Measurements from ENCODE around the gene LAMC2.

Gene LAMC2

DNA sequence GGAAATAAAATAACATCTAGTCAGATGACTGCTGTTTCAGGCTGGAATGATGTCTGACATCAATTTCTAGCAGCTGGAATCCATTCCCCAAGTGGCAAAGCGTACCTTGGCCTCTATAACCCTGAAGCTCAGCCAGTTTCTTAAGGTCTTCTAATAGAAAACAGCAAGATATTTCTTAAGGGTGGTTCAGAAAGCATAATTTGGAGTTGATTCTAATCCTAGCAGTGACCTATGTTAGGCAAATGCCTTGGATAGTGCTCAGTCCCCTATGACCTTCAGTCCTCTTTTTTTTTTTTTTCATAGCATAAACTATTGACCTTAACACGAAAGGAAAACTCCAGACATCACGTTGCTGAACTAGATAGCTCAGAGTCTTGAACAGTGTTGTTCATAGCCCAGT, 56.5 kb downstream of the LAMC2 start:
- no peak overlapping the region for H3K4me3 ChIP-seq (ENCODE audit: low read depth, low read length)
- H3K4me1 ChIP-seq (ENCODE audit: control insufficient read depth, insufficient read depth, low read length): no peaks in the 10 kb centered on the region
- H3K27me3 ChIP-seq (ENCODE audit: control insufficient read depth, insufficient read depth, low read length): no peaks in the 10 kb centered on the region
- H3K9ac ChIP-seq (ENCODE audit: low read depth, low read length): no peak overlapping the region
- no peaks in the 10 kb centered on the region for H3K9me3 ChIP-seq (ENCODE audit: control insufficient read depth, insufficient read depth, low read length)
- H3K36me3 ChIP-seq (ENCODE audit: control insufficient read depth, insufficient read depth, low read length): peaks cover 3% of the 10 kb centered on the region

DNA sequence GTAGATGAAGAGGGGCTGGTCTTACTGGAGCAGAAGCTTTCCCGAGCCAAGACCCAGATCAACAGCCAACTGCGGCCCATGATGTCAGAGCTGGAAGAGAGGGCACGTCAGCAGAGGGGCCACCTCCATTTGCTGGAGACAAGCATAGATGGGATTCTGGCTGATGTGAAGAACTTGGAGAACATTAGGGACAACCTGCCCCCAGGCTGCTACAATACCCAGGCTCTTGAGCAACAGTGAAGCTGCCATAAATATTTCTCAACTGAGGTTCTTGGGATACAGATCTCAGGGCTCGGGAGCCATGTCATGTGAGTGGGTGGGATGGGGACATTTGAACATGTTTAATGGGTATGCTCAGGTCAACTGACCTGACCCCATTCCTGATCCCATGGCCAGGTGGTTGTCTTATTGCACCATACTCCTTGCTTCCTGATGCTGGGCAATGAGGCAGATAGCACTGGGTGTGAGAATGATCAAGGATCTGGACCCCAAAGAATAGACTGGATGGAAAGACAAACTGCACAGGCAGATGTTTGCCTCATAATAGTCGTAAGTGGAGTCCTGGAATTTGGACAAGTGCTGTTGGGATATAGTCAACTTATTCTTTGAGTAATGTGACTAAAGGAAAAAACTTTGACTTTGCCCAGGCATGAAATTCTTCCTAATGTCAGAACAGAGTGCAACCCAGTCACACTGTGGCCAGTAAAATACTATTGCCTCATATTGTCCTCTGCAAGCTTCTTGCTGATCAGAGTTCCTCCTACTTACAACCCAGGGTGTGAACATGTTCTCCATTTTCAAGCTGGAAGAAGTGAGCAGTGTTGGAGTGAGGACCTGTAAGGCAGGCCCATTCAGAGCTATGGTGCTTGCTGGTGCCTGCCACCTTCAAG, 57.3 kb downstream of the LAMC2 start:
- Histone ChIP-seq H3K4me3 (ENCODE audit: low read depth, low read length) (no peak overlapping the region), H3K27me3 (ENCODE audit: control insufficient read depth, insufficient read depth, low read length) (no peaks in the 10 kb centered on the region), H3K9me3 (ENCODE audit: control insufficient read depth, insufficient read depth, low read length) (no peaks in the 10 kb centered on the region), H3K36me3 (ENCODE audit: control insufficient read depth, insufficient read depth, low read length) (peaks cover 3% of the 10 kb centered on the region), H3K4me1 (ENCODE audit: control insufficient read depth, insufficient read depth, low read length) (no peaks in the 10 kb centered on the region), H3K9ac (ENCODE audit: low read depth, low read length) (no peak overlapping the region)

DNA sequence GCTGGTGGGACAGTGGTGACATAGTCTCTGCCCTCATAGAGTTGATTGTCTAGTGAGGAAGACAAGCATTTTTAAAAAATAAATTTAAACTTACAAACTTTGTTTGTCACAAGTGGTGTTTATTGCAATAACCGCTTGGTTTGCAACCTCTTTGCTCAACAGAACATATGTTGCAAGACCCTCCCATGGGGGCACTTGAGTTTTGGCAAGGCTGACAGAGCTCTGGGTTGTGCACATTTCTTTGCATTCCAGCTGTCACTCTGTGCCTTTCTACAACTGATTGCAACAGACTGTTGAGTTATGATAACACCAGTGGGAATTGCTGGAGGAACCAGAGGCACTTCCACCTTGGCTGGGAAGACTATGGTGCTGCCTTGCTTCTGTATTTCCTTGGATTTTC, 58.4 kb downstream of the LAMC2 start:
- H3K9ac ChIP-seq (ENCODE audit: low read depth, low read length): no peak overlapping the region
- peaks cover 3% of the 10 kb centered on the region for H3K36me3 ChIP-seq (ENCODE audit: control insufficient read depth, insufficient read depth, low read length)
- no peaks in the 10 kb centered on the region for H3K4me1 ChIP-seq (ENCODE audit: control insufficient read depth, insufficient read depth, low read length)
- H3K27me3 ChIP-seq (ENCODE audit: control insufficient read depth, insufficient read depth, low read length): no peaks in the 10 kb centered on the region
- no peak overlapping the region for H3K4me3 ChIP-seq (ENCODE audit: low read depth, low read length)
- no peaks in the 10 kb centered on the region for H3K9me3 ChIP-seq (ENCODE audit: control insufficient read depth, insufficient read depth, low read length)

DNA sequence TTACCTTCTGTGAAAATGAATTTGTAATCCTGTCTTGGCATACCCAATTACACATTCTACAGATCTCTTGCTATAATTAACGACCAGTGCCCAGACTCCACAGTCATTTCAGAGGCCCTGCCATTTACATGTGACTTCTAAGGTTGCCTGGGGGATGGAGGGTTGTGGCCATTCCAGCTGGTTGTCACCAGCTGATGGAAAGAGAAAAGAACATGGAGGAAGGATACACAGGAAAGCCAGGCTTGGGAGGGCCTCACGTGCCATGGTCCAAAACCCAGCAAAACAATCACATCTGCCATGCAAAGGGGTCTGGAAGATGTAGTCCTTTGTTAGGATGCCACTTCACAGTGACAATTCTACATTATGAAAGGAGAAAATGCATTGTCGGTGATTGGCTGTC, 59.3 kb downstream of the LAMC2 start:
- Histone ChIP-seq H3K4me1 (ENCODE audit: control insufficient read depth, insufficient read depth, low read length) (no peaks in the 10 kb centered on the region), H3K9ac (ENCODE audit: low read depth, low read length) (no peak overlapping the region), H3K27me3 (ENCODE audit: control insufficient read depth, insufficient read depth, low read length) (no peaks in the 10 kb centered on the region), H3K36me3 (ENCODE audit: control insufficient read depth, insufficient read depth, low read length) (no peaks in the 10 kb centered on the region), H3K9me3 (ENCODE audit: control insufficient read depth, insufficient read depth, low read length) (no peaks in the 10 kb centered on the region), H3K4me3 (ENCODE audit: low read depth, low read length) (no peak overlapping the region)

DNA sequence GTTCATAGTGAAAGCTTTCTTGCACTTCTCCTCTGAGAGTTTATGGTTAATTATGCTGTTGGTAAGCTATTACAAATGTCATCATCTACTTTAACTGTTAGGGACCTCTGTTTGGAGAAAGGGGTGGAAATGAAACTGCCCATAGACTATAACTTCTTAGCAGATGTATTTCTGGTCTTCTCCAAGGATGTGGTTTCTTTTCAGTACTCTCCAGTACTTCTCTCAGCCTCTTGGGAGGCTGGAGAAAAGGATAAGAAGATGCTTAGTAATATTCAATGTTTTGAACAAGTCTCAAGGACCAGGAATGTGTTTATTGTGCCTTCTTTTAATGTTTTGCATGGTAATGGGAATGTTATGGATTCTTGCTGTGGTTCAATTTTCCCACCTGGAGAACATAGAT, 60.4 kb downstream of the LAMC2 start:
- Histone ChIP-seq H3K9ac (ENCODE audit: low read depth, low read length) (no peak overlapping the region), H3K4me3 (ENCODE audit: low read depth, low read length) (no peak overlapping the region), H3K36me3 (ENCODE audit: control insufficient read depth, insufficient read depth, low read length) (no peaks in the 10 kb centered on the region), H3K9me3 (ENCODE audit: control insufficient read depth, insufficient read depth, low read length) (no peaks in the 10 kb centered on the region), H3K27me3 (ENCODE audit: control insufficient read depth, insufficient read depth, low read length) (no peaks in the 10 kb centered on the region), H3K4me1 (ENCODE audit: control insufficient read depth, insufficient read depth, low read length) (no peaks in the 10 kb centered on the region)

DNA sequence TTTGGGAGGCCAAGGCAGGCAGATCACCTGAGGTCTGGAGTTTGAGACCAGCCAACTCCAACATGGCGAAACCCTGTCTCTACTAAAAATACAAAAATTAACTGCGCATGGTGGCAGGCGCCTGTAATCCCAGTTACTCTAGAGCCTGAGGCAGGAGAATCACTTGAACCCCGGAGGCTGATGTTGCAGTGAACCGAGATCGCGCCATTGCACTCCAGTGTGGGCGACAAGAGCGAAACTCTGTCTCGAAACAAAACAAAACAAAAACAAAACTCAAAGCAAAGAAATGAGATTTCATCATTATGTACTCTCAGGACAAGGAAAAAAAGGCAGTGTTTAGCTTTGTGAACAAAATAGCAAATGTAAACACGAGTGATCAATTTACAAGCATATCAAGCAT, 61.0 kb downstream of the LAMC2 start:
- H3K4me1 ChIP-seq (ENCODE audit: control insufficient read depth, insufficient read depth, low read length): no peaks in the 10 kb centered on the region
- no peaks in the 10 kb centered on the region for H3K36me3 ChIP-seq (ENCODE audit: control insufficient read depth, insufficient read depth, low read length)
- no peak overlapping the region for H3K4me3 ChIP-seq (ENCODE audit: low read depth, low read length)
- no peaks in the 10 kb centered on the region for H3K9me3 ChIP-seq (ENCODE audit: control insufficient read depth, insufficient read depth, low read length)
- no peaks in the 10 kb centered on the region for H3K27me3 ChIP-seq (ENCODE audit: control insufficient read depth, insufficient read depth, low read length)
- no peak overlapping the region for H3K9ac ChIP-seq (ENCODE audit: low read depth, low read length)

GRCh38 chr1:183247484-183247883, 61.4 kb downstream of the LAMC2 start:
- Histone ChIP-seq H3K4me1 (ENCODE audit: control insufficient read depth, insufficient read depth, low read length) (no peaks in the 10 kb centered on the region), H3K36me3 (ENCODE audit: control insufficient read depth, insufficient read depth, low read length) (no peaks in the 10 kb centered on the region), H3K27me3 (ENCODE audit: control insufficient read depth, insufficient read depth, low read length) (no peaks in the 10 kb centered on the region), H3K4me3 (ENCODE audit: low read depth, low read length) (no peak overlapping the region), H3K9ac (ENCODE audit: low read depth, low read length) (no peak overlapping the region), H3K9me3 (ENCODE audit: control insufficient read depth, insufficient read depth, low read length) (no peaks in the 10 kb centered on the region)

DNA sequence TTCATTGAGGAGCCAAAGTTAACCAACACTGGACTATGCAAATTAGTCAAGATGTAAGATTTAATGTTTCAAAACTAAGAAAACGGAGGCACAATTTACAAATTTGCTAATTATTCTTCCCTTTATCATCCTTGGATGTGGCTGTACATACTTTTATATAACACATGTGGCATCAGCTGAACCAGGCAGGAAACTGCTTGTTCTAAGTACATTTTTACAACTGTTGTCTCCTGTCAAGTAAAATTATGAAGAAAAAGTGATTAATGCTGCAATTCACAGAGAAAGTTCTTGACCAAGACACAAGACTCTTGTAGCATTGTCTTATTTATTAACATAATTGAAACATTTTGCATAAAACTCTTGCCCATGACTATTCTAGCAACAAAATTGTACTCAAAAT, 61.9 kb downstream of the LAMC2 start:
- H3K27me3 ChIP-seq (ENCODE audit: control insufficient read depth, insufficient read depth, low read length): no peaks in the 10 kb centered on the region
- no peaks in the 10 kb centered on the region for H3K4me1 ChIP-seq (ENCODE audit: control insufficient read depth, insufficient read depth, low read length)
- H3K9me3 ChIP-seq (ENCODE audit: control insufficient read depth, insufficient read depth, low read length): no peaks in the 10 kb centered on the region
- no peak overlapping the region for H3K4me3 ChIP-seq (ENCODE audit: low read depth, low read length)
- H3K9ac ChIP-seq (ENCODE audit: low read depth, low read length): no peak overlapping the region
- H3K36me3 ChIP-seq (ENCODE audit: control insufficient read depth, insufficient read depth, low read length): no peaks in the 10 kb centered on the region

GRCh38 chr1:183248989-183249691, 63.1 kb downstream of the LAMC2 start:
- Histone ChIP-seq H3K36me3 (ENCODE audit: control insufficient read depth, insufficient read depth, low read length) (no peaks in the 10 kb centered on the region), H3K27me3 (ENCODE audit: control insufficient read depth, insufficient read depth, low read length) (no peaks in the 10 kb centered on the region), H3K9ac (ENCODE audit: low read depth, low read length) (no peak overlapping the region), H3K4me3 (ENCODE audit: low read depth, low read length) (no peak overlapping the region), H3K9me3 (ENCODE audit: control insufficient read depth, insufficient read depth, low read length) (no peaks in the 10 kb centered on the region), H3K4me1 (ENCODE audit: control insufficient read depth, insufficient read depth, low read length) (no peaks in the 10 kb centered on the region)

DNA sequence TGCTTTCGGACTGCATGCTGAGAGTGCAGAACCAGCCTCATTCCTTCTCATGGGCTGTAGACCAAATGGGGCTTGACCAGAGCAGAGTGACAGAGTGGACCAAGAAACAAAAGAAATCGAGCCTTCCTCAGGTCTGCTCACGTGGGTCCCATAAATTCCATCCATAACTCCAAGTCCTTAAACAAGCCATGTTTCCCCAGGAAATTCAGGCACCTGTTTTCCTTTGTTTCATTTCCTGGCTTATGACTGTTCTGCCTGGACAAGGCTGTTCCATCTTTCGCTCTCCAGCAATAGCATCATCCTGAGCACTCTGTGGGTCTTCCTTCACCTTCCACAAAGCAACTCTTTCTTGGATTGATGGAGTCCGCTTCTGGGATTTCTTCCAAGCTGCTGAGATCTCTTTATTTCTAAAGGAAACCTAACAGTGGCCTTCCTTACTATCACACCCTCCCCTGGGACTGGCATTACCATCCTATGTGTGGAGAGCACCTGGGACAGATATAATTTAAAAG, 63.9 kb downstream of the LAMC2 start:
- no peaks in the 10 kb centered on the region for H3K4me1 ChIP-seq (ENCODE audit: control insufficient read depth, insufficient read depth, low read length)
- no peak overlapping the region for H3K9ac ChIP-seq (ENCODE audit: low read depth, low read length)
- no peaks in the 10 kb centered on the region for H3K36me3 ChIP-seq (ENCODE audit: control insufficient read depth, insufficient read depth, low read length)
- H3K4me3 ChIP-seq (ENCODE audit: low read depth, low read length): no peak overlapping the region
- no peaks in the 10 kb centered on the region for H3K27me3 ChIP-seq (ENCODE audit: control insufficient read depth, insufficient read depth, low read length)
- no peaks in the 10 kb centered on the region for H3K9me3 ChIP-seq (ENCODE audit: control insufficient read depth, insufficient read depth, low read length)

- Histone ChIP-seq H3K27me3 (ENCODE audit: control insufficient read depth, insufficient read depth, low read length) (no peaks in the 10 kb centered on the region), H3K4me1 (ENCODE audit: control insufficient read depth, insufficient read depth, low read length) (no peaks in the 10 kb centered on the region), H3K4me3 (ENCODE audit: low read depth, low read length) (no peak overlapping the region), H3K9me3 (ENCODE audit: control insufficient read depth, insufficient read depth, low read length) (no peaks in the 10 kb centered on the region), H3K9ac (ENCODE audit: low read depth, low read length) (no peak overlapping the region), H3K36me3 (ENCODE audit: control insufficient read depth, insufficient read depth, low read length) (no peaks in the 10 kb centered on the region)
These were observed 65.3 kb downstream of the LAMC2 start for GRCh38 chr1:183251101-183251958.

Measured in iPS-15b (cell line).